ENCODE measurements around the gene EPC1.
"Not testable (repeated sequence)": the region's sequence is repeated elsewhere in the genome, so short reads cannot be mapped to it uniquely, and the experiment has no call there.

- not testable (repeated sequence) for TF ChIP-seq POLR2AphosphoS5 (IDR thresholded peaks at IDR 0.05; ENCODE audit: low read depth, low read length); CTCF (IDR thresholded peaks at IDR 0.05); MXI1 (IDR thresholded peaks at IDR 0.05; ENCODE audit: low read depth, low read length); FOXM1 (IDR thresholded peaks at IDR 0.05; ENCODE audit: low read depth); TAF1 (IDR thresholded peaks at IDR 0.05; ENCODE audit: borderline replicate concordance, low read depth, low read length); RXRA (IDR thresholded peaks at IDR 0.05; ENCODE audit: borderline replicate concordance, low read depth); EZH2phosphoT487 (IDR thresholded peaks at IDR 0.05; ENCODE audit: borderline replicate concordance, low read depth); FOXJ3 (CRISPR knock-in tag; IDR thresholded peaks at IDR 0.05); EP300 (IDR thresholded peaks at IDR 0.05; ENCODE audit: borderline replicate concordance in 1 of 2, low read depth in 1 of 2, low read length in 1 of 2)
- TF ChIP-seq, protein P1, sequence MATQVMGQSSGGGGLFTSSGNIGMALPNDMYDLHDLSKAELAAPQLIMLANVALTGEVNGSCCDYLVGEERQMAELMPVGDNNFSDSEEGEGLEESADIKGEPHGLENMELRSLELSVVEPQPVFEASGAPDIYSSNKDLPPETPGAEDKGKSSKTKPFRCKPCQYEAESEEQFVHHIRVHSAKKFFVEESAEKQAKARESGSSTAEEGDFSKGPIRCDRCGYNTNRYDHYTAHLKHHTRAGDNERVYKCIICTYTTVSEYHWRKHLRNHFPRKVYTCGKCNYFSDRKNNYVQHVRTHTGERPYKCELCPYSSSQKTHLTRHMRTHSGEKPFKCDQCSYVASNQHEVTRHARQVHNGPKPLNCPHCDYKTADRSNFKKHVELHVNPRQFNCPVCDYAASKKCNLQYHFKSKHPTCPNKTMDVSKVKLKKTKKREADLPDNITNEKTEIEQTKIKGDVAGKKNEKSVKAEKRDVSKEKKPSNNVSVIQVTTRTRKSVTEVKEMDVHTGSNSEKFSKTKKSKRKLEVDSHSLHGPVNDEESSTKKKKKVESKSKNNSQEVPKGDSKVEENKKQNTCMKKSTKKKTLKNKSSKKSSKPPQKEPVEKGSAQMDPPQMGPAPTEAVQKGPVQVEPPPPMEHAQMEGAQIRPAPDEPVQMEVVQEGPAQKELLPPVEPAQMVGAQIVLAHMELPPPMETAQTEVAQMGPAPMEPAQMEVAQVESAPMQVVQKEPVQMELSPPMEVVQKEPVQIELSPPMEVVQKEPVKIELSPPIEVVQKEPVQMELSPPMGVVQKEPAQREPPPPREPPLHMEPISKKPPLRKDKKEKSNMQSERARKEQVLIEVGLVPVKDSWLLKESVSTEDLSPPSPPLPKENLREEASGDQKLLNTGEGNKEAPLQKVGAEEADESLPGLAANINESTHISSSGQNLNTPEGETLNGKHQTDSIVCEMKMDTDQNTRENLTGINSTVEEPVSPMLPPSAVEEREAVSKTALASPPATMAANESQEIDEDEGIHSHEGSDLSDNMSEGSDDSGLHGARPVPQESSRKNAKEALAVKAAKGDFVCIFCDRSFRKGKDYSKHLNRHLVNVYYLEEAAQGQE (IDR thresholded peaks at IDR 0.05; ENCODE audit: low read depth, low read length): not testable (repeated sequence)
- TF ChIP-seq, protein P2, sequence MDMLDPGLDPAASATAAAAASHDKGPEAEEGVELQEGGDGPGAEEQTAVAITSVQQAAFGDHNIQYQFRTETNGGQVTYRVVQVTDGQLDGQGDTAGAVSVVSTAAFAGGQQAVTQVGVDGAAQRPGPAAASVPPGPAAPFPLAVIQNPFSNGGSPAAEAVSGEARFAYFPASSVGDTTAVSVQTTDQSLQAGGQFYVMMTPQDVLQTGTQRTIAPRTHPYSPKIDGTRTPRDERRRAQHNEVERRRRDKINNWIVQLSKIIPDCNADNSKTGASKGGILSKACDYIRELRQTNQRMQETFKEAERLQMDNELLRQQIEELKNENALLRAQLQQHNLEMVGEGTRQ (IDR thresholded peaks at IDR 0.05; ENCODE audit: borderline replicate concordance, low read depth, low read length): not testable (repeated sequence)
Measured at GRCh38 chr10:32250489-32250888, 96.5 kb downstream of the EPC1 start.

Data from SK-N-SH (cell line).